HG03064 (cell line): ENCODE results near the gene ZNF500.
"Not testable (repeated sequence)": the region's sequence is repeated elsewhere in the genome, so short reads cannot be mapped to it uniquely, and the experiment has no call there.

Experiments
- ATAC-seq: cut with Tn5 transposase; IDR thresholded peaks from one replicate; pipeline ENCODE4 v1.9.1; 2021; ENCODE audit warnings: low read depth; ENCODE audit not compliant: unreplicated experiment

Gene ZNF500

GRCh38 chr16:4796982-4797804, 30.2 kb upstream of the ZNF500 start:
- no peak for ATAC-seq

GRCh38 chr16:4795828-4796572, 29.0 kb upstream of the ZNF500 start:
- no peak for ATAC-seq

- no peak for ATAC-seq
Observed at GRCh38 chr16:4795181-4795827, 28.3 kb upstream of the ZNF500 start, which contains the start of gene SMIM22. Gene SMIM22, plus strand, starts transcription at chr16:4795369. Its CDS starts 366 bp downstream, at chr16:4795735.

- no peak for ATAC-seq
Observed at GRCh38 chr16:4792951-4793513, 26.1 kb upstream of the ZNF500 start.

- no peak for ATAC-seq
Observed at GRCh38 chr16:4790871-4791270, 23.9 kb upstream of the ZNF500 start.

GRCh38 chr16:4790261-4790660, 23.3 kb upstream of the ZNF500 start:
- ATAC-seq, result no peak

GRCh38 chr16:4788910-4789309, 21.9 kb upstream of the ZNF500 start:
- no peak for ATAC-seq

GRCh38 chr16:4788489-4788889, 21.5 kb upstream of the ZNF500 start:
- ATAC-seq, result no peak

- no peak for ATAC-seq
Observed at GRCh38 chr16:4787627-4788482, 20.9 kb upstream of the ZNF500 start, which contains the start of gene SEPTIN12. Gene SEPTIN12, minus strand, starts transcription at chr16:4788345. Its CDS starts 700 bp downstream, at chr16:4787645.

GRCh38 chr16:4787068-4787467, 20.1 kb upstream of the ZNF500 start:
- ATAC-seq, result no peak

- no peak for ATAC-seq
Observed at GRCh38 chr16:4785758-4786433, 18.9 kb upstream of the ZNF500 start.

- not testable (repeated sequence) for ATAC-seq
Observed at GRCh38 chr16:4784444-4784987, 17.6 kb upstream of the ZNF500 start.

GRCh38 chr16:4783951-4784336, 17.0 kb upstream of the ZNF500 start:
- no peak for ATAC-seq

- no peak for ATAC-seq
Observed at GRCh38 chr16:4783251-4783950, 16.4 kb upstream of the ZNF500 start.

GRCh38 chr16:4780235-4780634, 13.3 kb upstream of the ZNF500 start:
- no peak for ATAC-seq

- no peak for ATAC-seq
Observed at GRCh38 chr16:4778050-4778392, 11.1 kb upstream of the ZNF500 start.

- no peak for ATAC-seq
Observed at GRCh38 chr16:4777339-4778049, 10.5 kb upstream of the ZNF500 start.

GRCh38 chr16:4776141-4776705, 9.3 kb upstream of the ZNF500 start:
- ATAC-seq, result no peak
